HepG2 (cell line): Measurements from ENCODE around the gene THRB.

ENCODE experiments used
- AFF4 ChIP-seq: sonication (generic); formaldehyde crosslinking; IDR thresholded peaks from 2 replicates; pipeline ENCODE4 v1.4.0; 2020; ENCODE audit warnings: missing genetic modification reagents
- PATZ1 ChIP-seq: sonication (generic); formaldehyde crosslinking; IDR thresholded peaks from 2 replicates; pipeline ENCODE4 v1.4.0; 2020; ENCODE audit warnings: missing genetic modification reagents
- ZFP37 ChIP-seq: sonication (generic); formaldehyde crosslinking; IDR thresholded peaks from 2 replicates; pipeline ENCODE4 v1.4.0; 2020; ENCODE audit warnings: missing genetic modification reagents, borderline replicate concordance

- TF ChIP-seq ZFP37 (CRISPR knock-in tag) = no peak
- no peak for TF ChIP-seq PATZ1 (CRISPR knock-in tag)
- TF ChIP-seq AFF4 = no peak
Measured at GRCh38 chr3:24446032-24446431, 48.6 kb downstream of the THRB start.
